Lower leg skin (tissue), 4 donors: ENCODE data around the gene MTMR12. TPM values are rescaled to one million over a fixed set of nuclear protein-coding genes. Genes with fewer than 3 reads are reported as not detected.

Experiments
- DNase-seq, 2 donors: peaks; one replicate each; pipeline ENCODE4 v3.0.0-alpha.2; 2019; ENCODE audit warnings: low spot score in 2 of 2
- H3K4me3 ChIP-seq: fragments of 200-600 bp; sonication (generic); 2 replicates; pipeline ENCODE4 v1.5.1; 2017; ENCODE audit warnings: mild to moderate bottlenecking, low read depth; ENCODE audit not compliant: poor library complexity, severe bottlenecking
- POLR2A ChIP-seq, 2 donors: fragments of 450-650 bp; IDR thresholded peaks; one replicate each; pipeline ENCODE4 v1.6.1; 2016 to 2017; ENCODE audit warnings: antibody characterized with exemption in 2 of 2, mild to moderate bottlenecking in 1 of 2, moderate library complexity in 1 of 2
- WGBS, 2 donors: methylation state at CpG; one replicate each; pipeline ENCODE4 v1.1.5; 2018; 5-methylcytosine and 5-hydroxymethylcytosine counted together
- intact Hi-C: fragments of 100-400 bp; cut with DNase I; formaldehyde crosslinking; loops from one replicate; pipeline ENCODE4 v1.15.0; 2023; ENCODE audit warnings: low total_unique reads
- total RNA-seq, 4 donors: library from RNA; depleted of rRNA; stranded (reverse); fragments of >200 nt; gene quantifications; one replicate each; pipeline ENCODE4 v1.1.0, GENCODE V29; 2016
- TF ChIP-seq, protein P1 (sequence below), 3 donors: fragments of 450-650 bp; IDR thresholded peaks; one replicate each; pipeline ENCODE4 v1.5.1; 2016; ENCODE audit warnings: antibody characterized with exemption in 3 of 3, mild to moderate bottlenecking in 3 of 3, moderate library complexity in 2 of 3

The MTMR12 gene
- total RNA-seq, 4 donors from 2014 or later: 23.1 to 36.2 (median 33.4) TPM

DNA sequence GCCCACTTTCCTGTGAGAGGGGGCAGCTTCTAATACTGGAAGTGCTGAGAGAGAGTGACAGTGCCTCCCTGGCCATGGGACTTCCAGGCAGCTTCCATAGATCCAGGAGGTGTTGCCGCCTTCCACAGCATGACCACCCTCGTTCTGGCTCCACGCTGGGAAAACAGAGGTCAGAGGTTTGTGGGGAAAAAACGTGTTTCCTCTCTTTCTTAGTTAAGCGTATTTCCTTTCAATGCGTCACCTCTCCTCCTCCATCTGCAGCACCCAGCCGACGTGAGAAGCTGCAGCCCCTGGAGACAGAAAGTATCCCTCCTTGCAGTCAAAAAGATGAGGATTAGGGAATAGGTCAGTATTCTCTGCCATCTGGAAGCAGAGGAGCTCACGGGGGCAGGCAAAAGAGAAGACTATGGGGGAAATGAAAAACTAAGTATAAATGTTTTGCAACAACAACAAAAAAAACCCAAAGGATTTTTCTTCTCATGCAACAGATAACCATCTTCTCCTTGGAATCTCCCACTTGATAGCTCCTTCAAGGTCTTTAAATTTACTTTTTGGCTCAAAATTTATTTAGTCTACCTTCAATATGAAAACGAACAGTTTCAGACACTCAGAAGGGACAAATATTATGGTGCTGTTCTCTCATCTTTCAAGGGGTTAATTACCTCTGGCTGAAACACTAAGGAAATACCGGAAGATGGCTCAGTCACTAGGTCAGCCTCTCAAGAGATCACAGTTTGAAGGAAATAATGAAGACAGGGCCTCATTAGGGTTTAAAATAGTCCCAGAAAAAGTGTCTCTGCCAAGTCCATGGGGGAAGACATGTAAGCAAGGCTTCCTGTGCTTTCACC is 38.0 kb downstream of the MTMR12 start:
- H3K4me3 ChIP-seq: no peak overlapping the region
- intact Hi-C loops: no loop called here
- 76 to 80% methylated on average over 11 of the region's 11 CpGs for WGBS, 2 donors
- DNase-seq: no peak
- TF ChIP-seq, protein P1, sequence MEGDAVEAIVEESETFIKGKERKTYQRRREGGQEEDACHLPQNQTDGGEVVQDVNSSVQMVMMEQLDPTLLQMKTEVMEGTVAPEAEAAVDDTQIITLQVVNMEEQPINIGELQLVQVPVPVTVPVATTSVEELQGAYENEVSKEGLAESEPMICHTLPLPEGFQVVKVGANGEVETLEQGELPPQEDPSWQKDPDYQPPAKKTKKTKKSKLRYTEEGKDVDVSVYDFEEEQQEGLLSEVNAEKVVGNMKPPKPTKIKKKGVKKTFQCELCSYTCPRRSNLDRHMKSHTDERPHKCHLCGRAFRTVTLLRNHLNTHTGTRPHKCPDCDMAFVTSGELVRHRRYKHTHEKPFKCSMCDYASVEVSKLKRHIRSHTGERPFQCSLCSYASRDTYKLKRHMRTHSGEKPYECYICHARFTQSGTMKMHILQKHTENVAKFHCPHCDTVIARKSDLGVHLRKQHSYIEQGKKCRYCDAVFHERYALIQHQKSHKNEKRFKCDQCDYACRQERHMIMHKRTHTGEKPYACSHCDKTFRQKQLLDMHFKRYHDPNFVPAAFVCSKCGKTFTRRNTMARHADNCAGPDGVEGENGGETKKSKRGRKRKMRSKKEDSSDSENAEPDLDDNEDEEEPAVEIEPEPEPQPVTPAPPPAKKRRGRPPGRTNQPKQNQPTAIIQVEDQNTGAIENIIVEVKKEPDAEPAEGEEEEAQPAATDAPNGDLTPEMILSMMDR (IDR thresholded peaks at IDR 0.05): no peak
- no peak for TF ChIP-seq POLR2A (IDR thresholded peaks at IDR 0.05)

DNA sequence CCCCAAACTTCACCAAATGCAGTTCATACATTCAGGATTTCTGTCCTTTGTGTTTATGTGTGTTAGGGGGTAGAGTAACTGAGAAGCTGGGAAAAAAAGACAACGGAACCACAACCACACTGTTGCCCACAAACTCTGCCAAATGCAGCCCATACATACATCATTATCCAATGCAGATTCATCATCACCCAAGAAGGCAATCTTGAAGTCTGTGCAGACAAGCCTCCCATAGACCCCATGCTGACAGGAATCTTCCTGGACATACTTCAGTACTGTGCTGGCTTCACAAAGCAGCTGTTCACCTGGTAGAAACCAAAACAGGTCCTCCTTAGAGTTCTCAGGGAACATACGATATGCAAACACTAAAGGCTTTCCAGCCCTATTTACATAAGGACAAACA is 38.9 kb downstream of the MTMR12 start:
- H3K4me3 ChIP-seq: no peak overlapping the region
- DNase-seq: no peak
- WGBS, 2 donors: 82 to 88% methylated on average over 2 of the region's 2 CpGs
- TF ChIP-seq, protein P1 (IDR thresholded peaks at IDR 0.05): no peak
- no peak for TF ChIP-seq POLR2A (IDR thresholded peaks at IDR 0.05)
- intact Hi-C loops: no loop called here

DNA sequence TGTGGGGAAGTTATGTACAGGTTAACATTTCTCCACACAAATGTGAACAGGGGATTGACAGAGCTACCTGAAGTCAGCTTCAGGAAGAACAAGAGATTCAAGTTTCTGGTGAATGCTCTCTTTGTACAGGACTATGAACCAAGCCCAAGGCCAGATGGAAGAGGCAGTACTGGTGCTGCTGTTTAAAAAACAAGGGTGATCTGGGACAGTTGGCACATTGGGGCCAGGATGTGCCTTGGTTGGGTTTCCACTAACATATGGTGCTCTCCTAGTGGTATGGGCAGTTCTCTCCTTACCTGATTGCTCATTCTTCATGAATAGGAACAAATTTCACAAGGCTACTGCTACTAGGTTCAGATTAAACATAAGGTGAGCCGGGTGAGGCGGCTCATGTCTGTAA is 40.0 kb downstream of the MTMR12 start:
- DNase-seq: no peak
- no peak overlapping the region for H3K4me3 ChIP-seq
- TF ChIP-seq, protein P1 (IDR thresholded peaks at IDR 0.05): no peak
- no peak for TF ChIP-seq POLR2A (IDR thresholded peaks at IDR 0.05)
- WGBS, 2 donors: 94 to 95% methylated on average over 2 of the region's 2 CpGs
- intact Hi-C loops: no loop called here

DNA sequence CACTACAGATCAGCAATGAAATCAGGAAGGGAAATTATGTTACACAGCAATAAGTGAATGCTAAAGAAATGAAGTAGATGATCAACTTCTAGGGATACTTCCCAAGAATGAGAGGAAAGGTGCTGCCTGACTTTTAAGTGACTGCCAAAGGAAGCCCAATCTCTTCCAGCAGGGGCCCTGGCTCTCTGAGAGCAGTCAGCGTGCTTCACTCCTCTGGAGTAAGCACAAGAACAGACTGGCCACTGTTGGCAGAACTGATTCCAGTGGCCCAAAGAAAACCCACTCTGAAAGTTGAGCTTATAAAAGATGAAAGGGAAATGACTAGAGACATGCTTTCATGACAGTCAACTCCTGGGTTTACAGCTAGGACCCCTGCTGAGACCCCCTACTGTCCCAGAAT is 41.8 kb downstream of the MTMR12 start:
- H3K4me3 ChIP-seq: no peak overlapping the region
- 90 to 92% methylated on average over 1 of the region's 1 CpG for WGBS, 2 donors
- intact Hi-C loops: no loop called here
- TF ChIP-seq, protein P1 (IDR thresholded peaks at IDR 0.05): no peak
- TF ChIP-seq POLR2A (IDR thresholded peaks at IDR 0.05): no peak
- DNase-seq: no peak

DNA sequence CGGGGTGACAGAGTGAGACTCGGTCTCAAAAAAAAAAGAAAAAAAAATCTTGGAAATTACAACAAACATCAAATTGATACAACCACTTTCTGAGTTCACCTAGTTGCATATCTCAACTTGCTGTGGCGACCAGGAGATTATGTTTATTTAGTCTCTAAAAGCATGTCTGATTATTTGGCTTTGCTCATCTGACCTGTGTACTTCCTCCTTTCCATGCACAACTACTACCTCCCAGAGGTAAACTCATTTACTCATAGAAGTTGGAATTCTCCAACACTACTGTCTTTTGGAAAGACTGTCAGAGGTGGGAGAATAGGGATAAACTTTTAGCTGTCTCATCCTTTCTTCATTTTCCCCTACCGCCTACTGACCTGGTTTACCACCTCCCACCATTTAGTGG is 42.6 kb downstream of the MTMR12 start:
- intact Hi-C loops: no loop called here
- no peak for DNase-seq
- 96% methylated on average over 4 of the region's 4 CpGs for WGBS, 2 donors
- no peak for TF ChIP-seq POLR2A (IDR thresholded peaks at IDR 0.05)
- TF ChIP-seq, protein P1 (IDR thresholded peaks at IDR 0.05): no peak
- H3K4me3 ChIP-seq: no peak overlapping the region
